Cortex of kidney (tissue), 1 donor: ENCODE results near the gene TEF.
"Not testable (repeated sequence)": the region's sequence is repeated elsewhere in the genome, so short reads cannot be mapped to it uniquely, and the experiment has no call there.

Experiments used
- DNase-seq: peaks from one replicate; lab custom pipeline; 2025; lab: John Stamatoyannopoulos, UW

The TEF gene

DNA sequence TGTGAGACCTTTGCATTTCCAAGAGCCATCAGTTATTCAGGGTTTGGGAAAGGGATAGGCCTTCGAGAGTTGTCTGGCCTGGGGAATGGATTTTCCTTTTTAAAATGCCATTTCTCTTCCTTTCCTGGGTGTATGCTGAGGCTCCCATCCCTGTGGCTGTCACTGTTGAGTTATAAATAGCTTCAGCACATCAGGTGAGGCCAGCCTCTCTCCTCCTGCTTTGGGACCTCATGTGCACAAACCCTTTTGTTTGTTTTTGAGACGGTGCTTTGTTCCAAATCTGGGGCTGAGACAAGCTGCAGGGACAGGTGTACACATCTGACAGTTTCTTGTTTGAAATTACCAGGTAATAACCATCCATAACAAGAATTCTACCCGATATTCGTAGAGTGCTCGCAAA lies 1.3 kb downstream of the TEF start:
- DNase-seq: no peak

DNA sequence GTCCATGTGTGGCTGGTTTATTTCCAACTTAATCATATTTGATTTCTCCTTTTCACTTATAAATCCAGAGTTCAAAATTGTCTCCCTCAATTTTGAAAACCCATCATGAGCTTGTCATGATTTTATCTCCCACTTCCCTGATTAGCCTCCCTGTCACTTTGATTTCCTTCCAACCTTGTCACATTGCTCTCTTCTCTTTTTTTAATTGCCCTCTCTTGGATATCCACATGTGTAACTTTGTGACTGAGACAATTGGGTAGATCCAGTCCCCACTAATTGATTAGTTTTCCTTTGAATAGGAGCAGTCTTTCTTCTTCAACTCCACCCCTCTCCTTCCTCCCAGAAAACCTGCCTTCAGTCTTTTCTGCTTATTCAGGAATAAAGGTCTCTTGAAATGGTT lies 2.4 kb downstream of the TEF start:
- no peak for DNase-seq

DNA sequence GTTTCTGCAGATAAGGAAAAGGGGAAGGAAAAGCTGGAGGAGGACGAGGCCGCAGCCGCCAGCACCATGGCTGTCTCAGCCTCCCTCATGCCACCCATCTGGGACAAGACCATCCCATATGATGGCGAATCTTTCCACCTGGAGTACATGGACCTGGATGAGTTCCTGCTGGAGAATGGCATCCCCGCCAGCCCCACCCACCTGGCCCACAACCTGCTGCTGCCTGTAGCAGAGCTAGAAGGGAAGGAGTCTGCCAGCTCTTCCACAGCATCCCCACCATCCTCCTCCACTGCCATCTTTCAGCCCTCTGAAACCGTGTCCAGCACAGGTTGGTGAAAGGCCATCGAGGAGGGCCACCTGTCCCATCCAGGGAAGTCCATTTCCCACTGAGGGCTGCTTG lies 5.6 kb downstream of the TEF start:
- DNase-seq: no peak

DNA sequence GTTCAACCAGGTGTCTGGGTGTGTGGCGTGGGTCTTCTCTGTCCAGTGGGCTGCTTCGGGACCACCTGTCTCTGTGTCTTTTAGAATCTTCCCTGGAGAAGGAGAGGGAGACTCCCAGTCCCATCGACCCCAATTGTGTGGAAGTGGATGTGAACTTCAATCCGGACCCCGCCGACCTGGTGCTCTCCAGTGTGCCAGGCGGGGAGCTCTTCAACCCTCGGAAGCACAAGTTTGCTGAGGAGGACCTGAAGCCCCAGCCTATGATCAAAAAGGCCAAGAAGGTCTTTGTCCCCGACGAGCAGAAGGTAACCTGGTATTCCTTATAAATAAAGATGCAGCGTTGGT lies 12.2 kb downstream of the TEF start:
- no peak for DNase-seq

DNA sequence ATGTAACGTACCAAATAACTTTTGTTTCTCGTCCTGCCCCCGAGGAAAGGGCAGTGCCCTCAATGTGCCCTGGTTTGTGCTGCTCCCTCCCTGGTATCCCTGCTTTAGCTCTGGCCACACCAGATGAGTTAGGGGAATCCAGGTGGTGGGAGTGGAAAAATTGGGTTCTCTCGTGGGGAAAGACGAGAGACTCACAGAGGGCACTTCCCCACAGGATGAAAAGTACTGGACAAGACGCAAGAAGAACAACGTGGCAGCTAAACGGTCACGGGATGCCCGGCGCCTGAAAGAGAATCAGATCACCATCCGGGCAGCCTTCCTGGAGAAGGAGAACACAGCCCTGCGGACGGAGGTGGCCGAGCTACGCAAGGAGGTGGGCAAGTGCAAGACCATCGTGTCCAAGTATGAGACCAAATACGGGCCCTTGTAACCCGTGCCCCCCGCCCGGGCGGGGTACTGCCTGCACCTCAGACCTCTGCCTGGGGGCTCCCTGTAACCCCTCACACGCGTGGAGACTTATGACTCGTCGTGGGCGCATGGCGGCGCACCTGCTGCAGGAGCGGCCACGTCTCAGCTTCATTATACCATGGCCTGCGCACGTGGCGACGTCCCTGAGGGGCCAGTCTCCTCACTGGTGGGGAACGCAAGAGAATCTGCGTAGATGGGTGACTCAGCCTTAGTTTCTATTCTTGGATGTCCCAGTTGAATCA lies 13.9 kb downstream of the TEF start:
- no peak for DNase-seq

DNA sequence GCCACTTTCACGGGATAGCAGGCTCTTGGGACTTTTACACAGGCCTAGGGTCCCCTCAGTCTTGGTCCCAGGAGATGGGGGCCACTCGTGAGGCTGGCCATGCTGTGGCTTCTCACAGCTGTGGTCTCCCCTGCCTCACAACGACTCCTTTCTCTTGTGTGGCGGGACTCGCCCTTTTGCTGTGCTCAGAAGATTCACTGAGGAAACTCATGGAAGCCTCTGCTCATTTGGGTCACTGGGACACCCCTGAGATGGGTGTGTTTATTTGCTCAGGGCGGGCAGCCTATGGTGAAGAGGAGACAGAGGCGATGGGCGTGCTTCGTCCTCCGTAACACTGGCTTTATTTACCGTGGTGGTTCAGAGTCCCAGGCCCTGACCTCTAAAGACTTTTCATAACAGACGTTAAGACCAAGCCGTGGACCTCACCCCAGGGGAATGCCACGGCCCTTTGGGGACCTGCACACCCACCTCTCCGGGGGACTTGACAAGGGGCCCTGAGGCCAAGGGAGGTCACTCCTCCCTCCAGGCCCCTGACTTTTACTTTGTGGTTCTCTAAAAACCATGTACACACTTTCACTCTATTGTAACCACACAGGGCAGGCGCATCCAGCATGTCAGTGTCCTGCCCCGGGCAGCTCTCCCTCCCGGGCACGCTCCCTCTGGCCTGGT lies 15.5 kb downstream of the TEF start:
- no peak for DNase-seq

DNA sequence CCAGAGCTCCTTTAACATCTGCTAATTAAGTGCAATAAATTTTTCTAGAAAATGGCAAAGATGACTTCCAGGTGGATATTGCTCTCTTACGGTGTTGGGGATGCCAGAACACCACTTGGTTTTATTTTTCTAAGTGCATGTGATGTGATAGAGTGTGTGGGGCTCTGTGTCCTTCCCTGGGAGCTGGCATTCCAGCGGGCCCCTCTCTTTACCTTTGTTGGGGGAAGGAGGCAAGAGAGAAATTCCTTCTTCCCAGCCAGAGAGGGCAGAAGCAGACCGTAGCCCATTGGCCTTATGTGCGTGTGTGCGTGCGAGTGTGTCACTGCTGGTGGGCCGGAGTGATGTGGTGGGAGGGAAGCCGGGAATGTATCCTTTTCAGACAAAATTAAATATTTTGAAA lies 17.2 kb downstream of the TEF start:
- DNase-seq: no peak

DNA sequence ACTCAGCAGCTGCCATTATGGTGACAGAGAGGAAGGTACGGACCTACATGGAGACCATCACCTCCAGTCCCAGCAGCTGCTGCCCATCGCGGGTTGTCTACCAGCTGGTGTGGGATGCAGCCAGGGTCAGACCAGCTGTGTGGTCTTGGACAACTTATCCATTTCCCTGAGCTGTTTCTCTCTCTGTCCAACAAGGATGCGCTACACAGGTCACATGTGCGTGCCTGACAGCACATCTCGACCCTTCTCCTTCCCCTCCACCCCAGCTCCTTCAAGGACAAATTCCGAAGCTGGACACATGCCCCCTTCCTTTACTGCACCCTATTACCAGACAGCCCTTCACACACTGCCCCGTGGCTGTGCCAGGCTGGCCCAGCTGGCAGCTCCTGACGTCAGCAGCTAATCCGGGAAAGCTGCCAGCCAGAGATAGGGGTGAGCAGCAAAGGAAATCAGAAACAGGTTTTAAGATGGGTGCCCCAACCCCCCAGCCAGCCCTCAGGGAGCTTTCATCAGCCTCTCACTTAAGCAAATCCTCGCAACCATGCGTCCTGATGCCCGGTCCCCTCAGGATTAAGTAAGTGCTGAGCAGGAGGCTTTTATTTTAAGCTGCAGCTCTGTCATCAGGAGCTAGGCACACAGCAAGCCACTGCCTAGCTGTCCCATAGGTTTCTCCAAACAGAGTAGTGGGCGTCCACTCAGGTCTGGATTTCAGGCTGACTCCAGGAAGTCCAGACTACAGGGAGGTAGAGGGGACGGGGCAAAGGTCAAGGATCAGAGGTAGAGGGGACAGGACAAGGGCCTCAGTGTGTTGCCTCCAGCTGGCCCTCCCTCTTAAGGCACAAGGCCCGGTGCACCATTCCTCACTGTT lies 20.3 kb downstream of the TEF start:
- no peak for DNase-seq

DNA sequence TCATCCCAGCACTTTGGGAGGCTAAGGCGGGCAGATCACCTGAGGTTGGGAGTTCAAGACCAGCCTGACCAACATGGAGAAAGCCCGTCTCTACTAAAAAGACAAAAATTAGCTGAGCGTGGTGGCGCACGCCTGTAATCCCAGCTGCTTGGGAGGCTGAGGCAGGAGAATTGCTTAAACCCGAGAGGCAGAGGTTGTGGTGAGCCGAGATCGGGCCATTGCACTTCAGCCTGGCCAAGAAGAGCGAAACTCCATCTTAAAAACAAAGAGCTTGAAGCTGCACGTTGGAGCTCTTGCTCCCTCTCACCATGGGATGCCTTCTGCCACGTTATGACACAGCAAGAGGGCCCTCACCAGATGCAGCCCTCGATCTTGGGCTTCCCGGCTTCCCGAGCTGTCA lies 21.1 kb downstream of the TEF start:
- DNase-seq: not testable (repeated sequence)

DNA sequence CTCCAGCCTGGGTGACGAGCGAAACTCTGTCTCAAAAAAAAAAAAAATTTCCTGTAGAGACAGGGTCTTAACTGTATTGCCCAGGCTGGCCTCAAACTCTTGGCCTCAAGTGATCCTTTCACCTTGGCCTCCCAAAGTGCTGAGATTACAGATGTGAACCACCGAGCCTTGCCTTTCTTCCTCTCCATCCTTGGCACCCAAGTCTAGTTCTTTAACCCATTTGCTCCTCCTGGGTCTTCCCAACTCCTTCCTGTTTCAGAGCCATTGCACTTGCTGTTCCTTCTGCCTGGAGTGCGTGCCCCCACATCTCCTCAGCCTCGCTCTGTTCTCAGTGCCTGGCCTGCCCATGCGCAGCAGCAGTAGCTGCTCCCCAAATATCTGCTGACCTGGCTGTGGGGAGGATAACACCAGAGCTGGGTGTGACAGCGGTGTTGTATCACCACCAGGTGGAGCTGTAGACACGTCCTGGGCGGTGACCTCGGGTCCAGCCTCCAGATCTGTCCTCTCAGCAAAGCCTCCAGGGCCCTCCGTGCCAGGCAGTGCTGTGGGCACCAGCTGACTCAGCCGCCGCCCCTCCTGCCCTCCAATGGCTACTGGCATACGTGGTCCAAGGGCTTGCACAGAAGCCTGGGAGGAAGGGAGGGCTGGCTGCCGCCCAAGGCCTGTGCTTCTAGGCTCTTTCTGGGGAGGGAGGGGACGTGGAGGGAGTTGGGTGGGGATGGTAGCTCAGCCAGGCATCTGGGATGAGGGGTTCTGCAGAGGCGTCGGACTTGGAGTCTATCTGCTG lies 22.0 kb downstream of the TEF start:
- peak; percentile 49 for DNase-seq

DNA sequence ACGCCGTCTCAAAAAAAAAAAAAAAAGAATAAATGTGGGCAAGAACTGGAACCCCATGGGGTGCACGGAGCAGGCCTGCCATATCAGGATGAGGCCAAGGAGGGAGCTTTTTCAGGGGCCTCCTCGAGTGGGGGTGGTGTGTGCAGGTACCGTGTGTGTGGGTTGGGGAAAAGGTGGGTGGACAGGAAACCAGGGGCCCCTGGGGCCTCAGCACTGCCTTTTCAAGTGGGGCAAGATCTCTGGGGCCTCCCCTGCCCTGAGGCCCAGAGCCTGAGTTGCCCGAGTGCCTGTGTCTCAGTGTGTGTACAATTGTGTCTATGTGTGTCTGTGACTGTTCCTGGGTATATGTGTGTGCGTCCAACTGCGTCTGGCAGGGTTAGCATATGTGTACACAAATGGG lies 23.8 kb downstream of the TEF start:
- no peak for DNase-seq

DNA sequence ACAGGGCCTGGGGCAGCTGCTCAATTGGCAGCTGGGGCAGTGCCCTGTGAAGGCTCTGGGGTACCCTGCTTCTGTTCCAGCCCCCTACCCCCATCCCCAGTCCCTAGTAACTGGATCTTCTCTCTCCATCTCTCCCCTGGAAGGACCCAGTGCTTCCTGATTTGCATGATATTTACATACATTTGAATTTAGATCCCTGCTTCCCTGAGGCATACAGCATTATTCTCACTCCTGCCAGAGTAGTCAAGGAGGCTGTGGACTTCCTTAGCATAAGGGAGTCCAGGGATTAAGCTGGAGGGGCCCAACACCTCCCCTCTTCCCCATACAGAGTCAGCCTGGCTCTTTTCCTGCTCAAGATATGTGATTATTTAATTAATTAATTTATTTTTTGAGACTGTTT lies 24.7 kb downstream of the TEF start:
- DNase-seq: no peak

DNA sequence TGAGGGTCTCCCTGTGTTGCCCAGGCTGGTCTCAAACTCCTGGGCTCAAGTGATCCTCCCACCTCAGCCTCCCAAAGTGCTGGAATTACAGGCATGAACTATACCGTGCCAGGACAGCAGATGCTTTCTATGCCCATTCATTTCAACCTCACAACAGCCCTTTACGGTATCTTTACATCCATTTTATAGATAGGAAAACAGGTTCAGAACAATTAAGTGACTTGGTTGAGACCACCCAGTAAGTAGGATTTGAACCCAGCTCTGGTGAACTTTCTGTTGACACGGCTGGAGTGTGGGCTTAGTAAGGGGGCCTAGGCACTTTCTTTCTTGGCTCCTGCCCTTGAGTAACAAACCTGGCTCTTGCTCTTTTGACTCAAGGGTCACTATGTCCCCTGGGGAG lies 25.7 kb downstream of the TEF start:
- DNase-seq: no peak

DNA sequence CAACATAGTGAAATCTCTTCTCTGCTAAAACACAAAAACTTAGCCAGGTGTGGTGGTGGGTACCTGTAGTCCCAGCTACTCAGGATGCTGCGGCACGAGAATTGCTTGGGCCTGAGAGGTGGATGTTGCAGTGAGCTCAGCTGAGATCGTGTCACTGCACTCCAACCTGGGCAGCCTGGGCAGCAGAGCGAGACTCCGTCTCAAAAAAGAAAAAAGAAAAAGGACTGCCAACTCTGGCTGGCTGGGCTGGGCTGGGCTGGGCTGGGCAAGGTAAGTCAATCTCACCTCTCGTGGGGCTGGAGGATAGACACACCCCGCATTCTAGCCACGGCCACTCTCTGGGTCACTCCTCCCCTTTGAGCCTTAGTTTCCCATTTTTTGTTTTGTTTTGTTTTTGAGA lies 26.9 kb downstream of the TEF start:
- DNase-seq: no peak

DNA sequence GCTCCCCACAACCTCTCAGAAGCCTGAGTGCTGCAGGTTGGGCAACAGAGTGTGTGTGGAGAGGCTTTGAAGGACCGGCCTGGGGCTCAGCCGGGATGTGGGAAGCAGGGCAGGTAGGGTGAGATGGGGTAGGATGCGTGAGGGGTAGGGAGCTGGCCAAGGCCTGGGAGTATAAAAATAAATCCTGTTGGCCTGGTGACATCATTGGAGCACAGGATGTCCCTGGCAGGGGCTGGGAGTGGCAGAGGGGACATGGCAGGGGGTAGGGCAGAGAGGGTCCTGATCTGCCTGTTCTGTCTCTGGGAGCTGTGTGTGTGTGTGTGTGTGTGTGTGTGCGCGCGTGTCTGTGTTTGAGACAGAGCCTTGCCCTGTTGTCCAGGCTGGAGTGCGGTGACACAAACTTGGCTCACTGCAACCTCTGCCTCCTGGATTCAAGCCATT lies 28.6 kb downstream of the TEF start:
- DNase-seq: no peak

DNA sequence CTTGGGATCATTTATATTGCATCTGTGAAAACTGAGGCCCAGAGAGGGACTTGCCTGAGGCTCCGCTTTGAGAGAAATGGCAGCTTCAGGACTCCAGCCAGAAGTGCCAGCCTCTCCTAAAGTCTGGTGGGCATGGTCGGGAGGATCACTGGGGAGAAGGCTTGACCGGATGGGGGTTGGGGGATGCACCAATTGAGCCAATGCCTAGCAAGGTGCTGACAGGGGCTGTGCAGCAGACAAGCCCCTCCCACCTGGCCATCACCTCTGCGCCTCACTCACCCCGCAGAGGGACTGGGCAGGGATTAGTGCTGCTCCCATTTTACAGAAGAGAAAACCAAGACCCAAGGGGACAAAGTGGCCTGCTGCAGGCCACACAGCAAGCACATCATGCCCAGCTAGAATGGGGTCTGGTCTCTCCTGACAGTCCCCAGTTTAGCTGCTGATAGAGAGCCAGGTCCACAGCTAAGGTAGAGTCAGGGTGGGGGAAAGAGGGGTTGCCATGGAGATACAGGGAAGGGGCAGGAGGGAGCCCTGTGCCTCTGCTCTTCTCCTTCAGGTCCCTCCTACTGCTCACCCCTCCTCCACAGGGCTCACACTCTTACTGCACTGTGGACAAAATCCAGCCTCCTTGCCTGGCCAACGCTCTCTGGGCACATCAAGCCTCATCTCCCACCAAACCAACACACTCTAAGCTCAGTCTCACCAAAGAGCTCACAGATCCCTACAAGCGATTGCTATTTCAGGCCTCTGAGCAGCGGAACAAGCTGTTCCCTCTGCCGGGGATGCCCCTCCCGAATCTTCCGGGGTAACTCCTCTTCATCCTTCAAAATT lies 29.5 kb downstream of the TEF start:
- no peak for DNase-seq

DNA sequence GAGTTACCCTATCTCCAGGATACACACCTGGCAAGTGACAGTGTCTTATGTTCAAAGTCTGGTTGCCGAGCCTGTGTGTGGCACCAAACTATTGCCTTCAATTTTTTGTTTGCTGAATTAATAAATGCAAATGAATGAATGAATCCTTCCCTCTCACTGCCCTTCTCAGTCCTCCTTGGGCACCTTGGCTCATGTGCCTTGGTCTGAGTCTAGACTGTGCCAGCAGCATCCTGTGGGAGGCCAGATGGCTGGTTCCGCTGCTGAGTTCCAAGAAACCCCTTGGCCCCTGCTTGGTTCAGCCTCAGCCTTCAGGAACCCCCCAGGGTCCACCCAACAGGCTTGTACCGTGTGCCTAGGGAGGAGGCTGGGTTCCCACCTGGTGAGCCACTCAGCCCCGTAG lies 33.8 kb downstream of the TEF start:
- DNase-seq: no peak

DNA sequence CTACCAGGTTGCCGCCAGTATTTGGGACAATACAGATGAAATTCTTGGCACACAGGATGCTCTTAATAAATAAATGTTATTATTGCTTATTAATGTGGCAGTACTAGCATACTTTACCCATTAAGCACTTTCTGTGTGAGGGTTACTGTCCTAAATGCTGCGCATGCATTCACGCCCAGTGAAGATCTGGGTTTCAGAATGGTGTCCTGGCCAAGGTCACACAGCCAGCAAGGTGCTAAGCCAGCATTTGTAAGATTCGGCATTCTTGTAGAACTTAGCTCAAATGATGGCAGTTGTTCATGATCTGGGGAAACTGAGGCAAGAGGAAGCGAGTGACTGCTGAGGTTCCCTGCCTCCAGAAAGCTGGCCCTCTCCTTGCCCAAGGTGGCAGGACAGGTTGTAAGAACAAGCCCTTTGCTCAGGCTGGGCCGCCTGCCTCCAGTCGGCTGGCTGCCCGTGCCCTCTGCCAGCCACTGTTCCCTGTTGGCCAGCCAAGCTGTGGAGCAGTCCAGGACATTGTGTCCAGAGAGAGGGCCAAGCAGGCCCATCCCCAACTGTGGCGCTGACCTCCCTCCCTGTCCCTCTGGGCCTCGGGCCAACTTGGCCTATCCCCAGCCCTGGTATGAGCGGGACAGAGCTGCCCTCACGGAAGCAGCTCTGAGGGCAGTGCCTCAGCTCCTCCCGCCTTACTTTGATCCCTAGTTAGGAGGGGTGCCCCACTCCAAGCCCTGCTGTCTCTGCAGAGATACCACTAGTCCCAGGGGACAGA lies 36.1 kb downstream of the TEF start:
- DNase-seq: peak; percentile 32

DNA sequence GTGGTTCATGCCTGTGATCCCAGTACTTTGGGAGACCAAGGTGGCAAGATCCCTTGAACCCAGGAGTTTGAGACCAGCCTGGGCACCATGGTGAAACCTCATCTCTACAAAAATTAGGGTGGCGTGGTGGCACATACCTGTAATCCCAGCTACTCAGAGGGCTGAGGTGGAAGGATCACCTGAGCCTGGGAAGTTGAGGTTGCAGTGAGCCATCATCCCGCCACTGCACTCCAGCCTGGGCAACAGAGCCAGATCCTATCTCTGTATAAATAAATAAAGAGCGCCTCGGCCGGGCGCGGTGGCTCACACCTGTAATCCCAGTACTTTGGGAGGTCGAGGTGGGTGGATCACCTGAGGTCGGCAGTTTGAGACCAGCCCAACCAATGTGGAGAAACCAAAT lies 37.0 kb downstream of the TEF start:
- no peak for DNase-seq

DNA sequence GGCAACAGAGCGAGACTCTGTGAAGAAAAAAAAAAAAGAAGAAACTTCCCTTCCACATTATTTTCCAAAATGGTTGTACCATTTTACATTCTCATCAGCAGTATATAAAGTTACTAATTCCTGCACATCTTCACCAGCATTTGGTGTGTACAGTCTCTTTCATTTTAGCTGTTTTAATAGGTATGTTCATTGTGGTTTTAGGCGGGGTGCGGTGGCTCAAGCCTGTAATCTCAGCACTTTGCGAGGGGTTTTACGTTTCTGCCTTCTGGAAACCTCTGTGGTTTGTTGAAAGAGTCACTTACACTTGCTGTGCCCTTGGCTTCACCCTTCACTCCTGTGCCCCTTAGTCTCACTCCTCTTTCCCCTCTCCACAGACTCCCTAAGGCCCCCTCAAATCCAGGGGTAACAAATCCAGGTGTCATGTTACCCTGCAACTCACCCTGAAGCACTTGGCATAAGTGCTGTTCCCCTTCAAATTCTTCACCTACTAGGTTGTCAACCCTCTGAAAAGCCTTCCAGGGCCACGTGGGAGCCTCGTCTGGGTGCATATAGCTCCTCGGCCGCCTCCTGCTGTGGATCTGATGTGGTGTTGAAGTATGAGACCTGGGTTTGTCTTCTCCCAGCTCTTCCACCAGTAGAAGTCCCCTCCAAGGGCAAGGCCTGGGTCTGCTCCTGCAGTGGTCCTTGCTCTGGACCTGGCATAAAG lies 44.1 kb downstream of the TEF start:
- DNase-seq: no peak
